ENCODE results near the gene UBXN1. TPM values are rescaled to one million over a fixed set of nuclear protein-coding genes. Genes with fewer than 3 reads are reported as not detected.

Gene UBXN1
- polyA plus RNA-seq, 6 donors from 2014 or later: 150 to 226 (median 216) TPM

GRCh38 chr11:62645671-62645945, 33.3 kb downstream of the UBXN1 start:
- peak overlapping the region; percentile 63 to 97 (median 94) for H3K27ac Mint-ChIP-seq
- DNase-seq: no peak
- no peak for ATAC-seq (ENCODE audit: low read depth in 2 of 2)
- peaks cover 16 to 34% (median 28%) of the 10 kb centered on the region in 3 donors for H3K4me1 Mint-ChIP-seq
- H3K4me3 Mint-ChIP-seq: peak overlapping the region; percentile 77 to 97 (median 94)
- no peaks in the 10 kb centered on the region for H3K27me3 Mint-ChIP-seq
- no peaks in the 10 kb centered on the region for H3K36me3 Mint-ChIP-seq
- H3K9me3 Mint-ChIP-seq: no peaks in the 10 kb centered on the region

GRCh38 chr11:62644220-62644619, 34.7 kb downstream of the UBXN1 start:
- Mint-ChIP-seq H3K27ac (peak overlapping the region in 2 of 6 donors; percentile 49 to 93), H3K4me3 (peak overlapping the region in 6 of 8 donors; percentile 26 to 93 (median 62))

GRCh38 chr11:62632492-62632891, 46.4 kb downstream of the UBXN1 start:
- no peak for ATAC-seq (ENCODE audit: low read depth in 2 of 2)
- Mint-ChIP-seq H3K4me1 (peaks cover 1 to 18% (median 15%) of the 10 kb centered on the region in 3 donors), H3K36me3 (peaks cover 20 to 25% of the 10 kb centered on the region in 2 donors), H3K27ac (peak overlapping the region in 2 of 6 donors; percentile 46 to 72), H3K27me3 (no peaks in the 10 kb centered on the region), H3K9me3 (no peaks in the 10 kb centered on the region), H3K4me3 (peak overlapping the region in 1 of 8 donors; percentile 33)
- no peak for DNase-seq

More at GRCh38 chr11:62644220-62644619, 34.7 kb downstream of the UBXN1 start:
- DNase-seq: no peak
- Mint-ChIP-seq H3K4me1 (peaks cover 21 to 46% (median 31%) of the 10 kb centered on the region in 3 donors), H3K9me3 (no peaks in the 10 kb centered on the region), H3K27me3 (no peaks in the 10 kb centered on the region), H3K36me3 (peaks cover 0 to 6% of the 10 kb centered on the region in 2 donors)
- ATAC-seq (ENCODE audit: low read depth in 2 of 2): no peak

- ATAC-seq (ENCODE audit: low read depth in 2 of 2): no peak
- Mint-ChIP-seq H3K27me3 (no peaks in the 10 kb centered on the region), H3K9me3 (no peaks in the 10 kb centered on the region), H3K27ac (peak overlapping the region in 2 of 6 donors; percentile 22 to 26), H3K4me3 (no peak overlapping the region), H3K4me1 (peaks cover 0 to 8% (median 7%) of the 10 kb centered on the region in 3 donors), H3K36me3 (peaks cover 12 to 42% of the 10 kb centered on the region in 2 donors)
- no peak for DNase-seq
Observed at GRCh38 chr11:62627713-62628112, 51.2 kb downstream of the UBXN1 start.

Other genes with a start within 250 kb of the UBXN1 start
- gene AHNAK, start 132.3 kb downstream of the UBXN1 start, polyA plus RNA-seq (ENCODE audit: low read depth in 6 of 6): 10 to 100 TPM in 5 of 6 donors, 1 to 10 TPM in 1; 2.0 to 45.3 (median 15.9) TPM
- 1,000 to 10,000 TPM; 1,313 to 1,862 (median 1,450) TPM for gene EEF1G, start 105.2 kb downstream of the UBXN1 start, polyA plus RNA-seq (ENCODE audit: low read depth in 6 of 6)
- 10 to 100 TPM; 12.7 to 20.8 (median 16.2) TPM for gene TUT1, start 87.5 kb downstream of the UBXN1 start, polyA plus RNA-seq (ENCODE audit: low read depth in 6 of 6)
- gene MTA2, start 77.2 kb downstream of the UBXN1 start, polyA plus RNA-seq (ENCODE audit: low read depth in 6 of 6): 10 to 100 TPM in 5 of 6 donors, 1 to 10 TPM in 1; 3.4 to 27.5 (median 17.8) TPM
- gene EML3, start 66.3 kb downstream of the UBXN1 start, polyA plus RNA-seq (ENCODE audit: low read depth in 6 of 6): 10 to 100 TPM in 5 of 6 donors, 1 to 10 TPM in 1; 9.7 to 15.5 (median 12.5) TPM
- gene ROM1, start 65.8 kb downstream of the UBXN1 start, polyA plus RNA-seq (ENCODE audit: low read depth in 6 of 6): 1 to 10 TPM in 1 of 6 donors, under 1 TPM in 4, not detected in 1; 0.55 to 1.6 (median 0.66) TPM
- gene B3GAT3, start 57.1 kb downstream of the UBXN1 start, polyA plus RNA-seq (ENCODE audit: low read depth in 6 of 6): 10 to 100 TPM; 26.1 to 43.9 (median 30.8) TPM
- gene GANAB, start 32.5 kb downstream of the UBXN1 start, polyA plus RNA-seq (ENCODE audit: low read depth in 6 of 6): 100 to 1,000 TPM; 140 to 158 (median 149) TPM
- 10 to 100 TPM; 18.3 to 40.1 (median 28.7) TPM for gene INTS5, start 25.8 kb downstream of the UBXN1 start, polyA plus RNA-seq (ENCODE audit: low read depth in 6 of 6)
- gene C11orf98, start 13.9 kb downstream of the UBXN1 start, polyA plus RNA-seq (ENCODE audit: low read depth in 6 of 6): 10 to 100 TPM; 37.9 to 89.1 (median 77.2) TPM
- gene CSKMT, start 13.8 kb downstream of the UBXN1 start, polyA plus RNA-seq (ENCODE audit: low read depth in 6 of 6): 1 to 10 TPM; 2.1 to 8.4 (median 4.8) TPM
- gene UQCC3, start 7.4 kb downstream of the UBXN1 start, polyA plus RNA-seq (ENCODE audit: low read depth in 6 of 6): 10 to 100 TPM in 5 of 6 donors, 1 to 10 TPM in 1; 7.7 to 11.4 (median 10.4) TPM
- 10 to 100 TPM in 1 of 6 donors, 1 to 10 TPM in 5; 3.5 to 12.4 (median 5.1) TPM for gene LBHD1, start 6.8 kb downstream of the UBXN1 start, polyA plus RNA-seq (ENCODE audit: low read depth in 6 of 6)
- not detected for gene LRRN4CL, start 10.5 kb upstream of the UBXN1 start, polyA plus RNA-seq (ENCODE audit: low read depth in 6 of 6)
- gene BSCL2, start 28.4 kb upstream of the UBXN1 start, polyA plus RNA-seq (ENCODE audit: low read depth in 6 of 6): 10 to 100 TPM; 49.6 to 98.5 (median 57.6) TPM
- gene GNG3, start 28.6 kb upstream of the UBXN1 start, polyA plus RNA-seq (ENCODE audit: low read depth in 6 of 6): 10 to 100 TPM in 4 of 6 donors, 1 to 10 TPM in 2; 5.3 to 21.2 (median 16.9) TPM
- gene HNRNPUL2, start 48.4 kb upstream of the UBXN1 start, polyA plus RNA-seq (ENCODE audit: low read depth in 6 of 6): 1 to 10 TPM in 4 of 6 donors, under 1 TPM in 2; 0.61 to 2.9 (median 1.1) TPM
- gene TTC9C, start 49.4 kb upstream of the UBXN1 start, polyA plus RNA-seq (ENCODE audit: low read depth in 6 of 6): 10 to 100 TPM; 12.1 to 45.9 (median 21.6) TPM
- gene ZBTB3, start 75.1 kb upstream of the UBXN1 start, polyA plus RNA-seq (ENCODE audit: low read depth in 6 of 6): 10 to 100 TPM in 1 of 6 donors, 1 to 10 TPM in 5; 3.7 to 12.9 (median 6.4) TPM
- gene POLR2G, start 82.5 kb upstream of the UBXN1 start, polyA plus RNA-seq (ENCODE audit: low read depth in 6 of 6): 100 to 1,000 TPM; 249 to 395 (median 290) TPM
- gene TAF6L, start 92.3 kb upstream of the UBXN1 start, polyA plus RNA-seq (ENCODE audit: low read depth in 6 of 6): 10 to 100 TPM in 2 of 6 donors, 1 to 10 TPM in 4; 8.3 to 14.3 (median 9.5) TPM
- gene TMEM179B, start 108.3 kb upstream of the UBXN1 start, polyA plus RNA-seq (ENCODE audit: low read depth in 6 of 6): 100 to 1,000 TPM; 145 to 275 (median 160) TPM
- 10 to 100 TPM; 28.9 to 52.5 (median 45.3) TPM for gene TMEM223, start 112.9 kb upstream of the UBXN1 start, polyA plus RNA-seq (ENCODE audit: low read depth in 6 of 6)
- 100 to 1,000 TPM in 2 of 6 donors, 10 to 100 TPM in 4; 60.9 to 121 (median 90.6) TPM for gene NXF1, start 126.4 kb upstream of the UBXN1 start, polyA plus RNA-seq (ENCODE audit: low read depth in 6 of 6)
- 10 to 100 TPM; 46.4 to 64.2 (median 51.5) TPM for gene STX5, start 153.0 kb upstream of the UBXN1 start, polyA plus RNA-seq (ENCODE audit: low read depth in 6 of 6)
- 1 to 10 TPM in 5 of 6 donors, not detected in 1; 2.3 to 7.0 (median 3.7) TPM for gene TEX54, start 153.8 kb upstream of the UBXN1 start, polyA plus RNA-seq (ENCODE audit: low read depth in 6 of 6)
- 10 to 100 TPM; 42.0 to 77.0 (median 54.6) TPM for gene WDR74, start 160.5 kb upstream of the UBXN1 start, polyA plus RNA-seq (ENCODE audit: low read depth in 6 of 6)
- 100 to 1,000 TPM in 2 of 6 donors, 10 to 100 TPM in 4; 63.1 to 135 (median 81.1) TPM for gene SLC3A2, start 201.8 kb upstream of the UBXN1 start, polyA plus RNA-seq (ENCODE audit: low read depth in 6 of 6)
- gene CHRM1, start 242.3 kb upstream of the UBXN1 start, polyA plus RNA-seq (ENCODE audit: low read depth in 6 of 6): not detected